GM12878 (cell line): ENCODE data around the gene PITPNC1. TPM values are rescaled to one million over a fixed set of nuclear protein-coding genes. Genes with fewer than 3 reads are reported as not detected.

Source experiments
- ATAC-seq: fragments of 200-7000 bp; cut with Tn5 transposase; 3 replicates; pipeline ENCODE4 v1.9.1; 2020; ENCODE audit warnings: mild to moderate bottlenecking, moderate library complexity
- BruUV-seq: library from RNA; stranded (reverse); fragments of 400-500 nt; replicated peaks from 2 replicates; lab custom pipeline; 2021; lab: Mats Ljungman, UMichigan
- CTCF ChIA-PET: fragments of 300-600 bp; sonication (Branson Sonifier 250); formaldehyde crosslinking; extraction: SDS; loops from one replicate; lab custom pipeline; 2021; ENCODE audit warnings: inconsistent platforms; lab: Yijun Ruan, JAX
- POLR2A ChIA-PET: fragments of 350-600 bp; formaldehyde crosslinking; extraction: SDS; loops from one replicate; lab custom pipeline; 2021; ENCODE audit warnings: inconsistent platforms; lab: Charles Lee
- RAD21 ChIA-PET: fragments of 300-600 bp; sonication (Branson Sonifier 250); formaldehyde crosslinking; loops from one replicate; lab custom pipeline; 2023; ENCODE audit warnings: antibody characterized with exemption; ENCODE audit not compliant: unreplicated experiment; lab: Charles Lee
- SMC1A ChIA-PET: fragments of 300-600 bp; sonication (Branson Sonifier 250); formaldehyde crosslinking; loops from one replicate; lab custom pipeline; 2023; ENCODE audit not compliant: unreplicated experiment, uncharacterized antibody; lab: Charles Lee
- DNase-seq: peaks from one replicate; pipeline ENCODE4 v3.0.0-alpha.2; 2011; ENCODE audit warnings: low read depth, low spot score
- FAIRE-seq: peaks from 3 replicates; lab custom pipeline; 2011; peaks lifted over from hg19 to GRCh38; lab: Jason Lieb, UNC
- H2AFZ ChIP-seq: 2 replicates; pipeline ENCODE4 v1.6.0; 2011; ENCODE audit warnings: low read depth, low read length, control low read depth; ENCODE audit not compliant: control insufficient read depth
- H3K27ac ChIP-seq: 2 replicates; pipeline ENCODE4 v1.5.1; 2011; ENCODE audit warnings: control low read depth; ENCODE audit not compliant: control insufficient read depth, insufficient read depth
- H3K27me3 ChIP-seq, 2 experiments: replicated peaks in 1 of 2; 2 replicates each; pipeline versions ENCODE4 v1.6.0 to v1.6.1; 2011; ENCODE audit warnings: low read length in 1 of 2; ENCODE audit not compliant: control insufficient read depth in 2 of 2, insufficient read depth in 2 of 2
- H3K36me3 ChIP-seq, 2 experiments: 2 replicates each; pipeline ENCODE4 v1.5.1; 2011; ENCODE audit warnings: low read length in 1 of 2; ENCODE audit not compliant: control insufficient read depth in 2 of 2, insufficient read depth in 2 of 2
- H3K4me1 ChIP-seq: 2 replicates; pipeline ENCODE4 v1.6.1; 2011; ENCODE audit warnings: mild to moderate bottlenecking, low read length, moderate library complexity, mixed read lengths; ENCODE audit not compliant: control insufficient read depth, insufficient read depth
- H3K4me2 ChIP-seq: 2 replicates; pipeline ENCODE4 v1.6.0; 2011; ENCODE audit warnings: control low read depth; ENCODE audit not compliant: control insufficient read depth, insufficient read depth
- H3K4me3 ChIP-seq: fragments of 200-600 bp; sonication (generic); 2 replicates; pipeline ENCODE4 v1.5.1; 2016
- H3K79me2 ChIP-seq: 2 replicates; pipeline ENCODE4 v1.6.0; 2011; ENCODE audit warnings: low read length; ENCODE audit not compliant: control insufficient read depth, insufficient read depth
- H3K9ac ChIP-seq: 2 replicates; pipeline ENCODE4 v1.8.0; 2011; ENCODE audit warnings: low read length, control low read depth, mixed read lengths; ENCODE audit not compliant: control insufficient read depth, insufficient read depth
- H3K9me3 ChIP-seq: replicated peaks from 3 replicates; pipeline ENCODE4 v1.5.1; 2011; ENCODE audit warnings: mild to moderate bottlenecking, low read length; ENCODE audit not compliant: control insufficient read depth, insufficient read depth
- H4K20me1 ChIP-seq: 2 replicates; pipeline ENCODE4 v1.6.0; 2011; ENCODE audit not compliant: control insufficient read depth, insufficient read depth
- HCFC1 ChIP-seq: fragments of 150-350 bp; IDR thresholded peaks from 2 replicates; pipeline ENCODE4 v1.6.1; 2014; ENCODE audit warnings: low read length
- LARP7 ChIP-seq: fragments of 450-650 bp; IDR thresholded peaks from 2 replicates; pipeline ENCODE4 v1.6.1; 2017; ENCODE audit warnings: mild to moderate bottlenecking
- NR2C1 ChIP-seq: fragments of 450-650 bp; IDR thresholded peaks from 2 replicates; pipeline ENCODE4 v1.6.1; 2017; ENCODE audit warnings: antibody characterized with exemption, mild to moderate bottlenecking, moderate library complexity
- POLR2AphosphoS5 ChIP-seq: IDR thresholded peaks from 2 replicates; pipeline ENCODE4 v1.6.1; 2011; ENCODE audit warnings: mild to moderate bottlenecking, low read length, inconsistent platforms
- RUNX3 ChIP-seq: IDR thresholded peaks from 2 replicates; pipeline ENCODE4 v1.6.1; 2012; ENCODE audit warnings: low read length, inconsistent platforms
- WGBS: methylation state at CpG from one replicate; pipeline ENCODE4 v1.1.6; 2016; ENCODE audit warnings: low lambda C conversion rate; ENCODE audit not compliant: insufficient replicate concordance, insufficient coverage; ENCODE audit errors: missing lambda C conversion rate; 5-methylcytosine and 5-hydroxymethylcytosine counted together
- in situ Hi-C: fragments of 300-500 bp; cut with MboI; formaldehyde crosslinking; loops from 9 replicates; pipeline ENCODE4 v1.14.3; 2018; ENCODE audit warnings: mixed read lengths
- intact Hi-C: fragments of 100-400 bp; cut with micrococcal nuclease; formaldehyde crosslinking; loops from one replicate; pipeline ENCODE4 v1.14.2; 2022; ENCODE audit not compliant: unreplicated experiment
- polyA plus RNA-seq, 11 experiments: library from polyadenylated mRNA; depleted of rRNA in 4 of 11; unstranded in 6 of 11; stranded (reverse) in 5 of 11; fragments of >200 nt; fragmentation: Nextera tagmentation in 4 of 11; fragmentation: Illumina TruSeq in 1 of 11; extraction: Ambion mirVana in 4 of 11; extraction: Trizol in 1 of 11; gene quantifications; 1 replicate in 1 of 11; 2 replicates in 10 of 11; pipeline versions ENCODE4 v1.2.1 to v1.2.3, GENCODE V29; 2011 to 2016; ENCODE audit warnings: inconsistent platforms in 2 of 11, missing spikeins in 2 of 11, low read depth in 1 of 11
- total RNA-seq, 4 experiments: library from RNA; depleted of rRNA in 3 of 4; stranded (reverse); fragments of >200 nt in 3 of 4; fragmentation: Illumina TruSeq in 1 of 4; extraction: Trizol in 1 of 4; gene quantifications; 2 replicates each; pipeline versions ENCODE4 v1.2.1 to v1.2.3, GENCODE V29; 2013 to 2021

PITPNC1 gene
- total and polyA plus RNA-seq, 10 of the 15 experiments (the other 5 are each of a cell fraction or from before 2014, with no cell fraction given): 12.2 to 62.4 (median 47.3) TPM

DNA sequence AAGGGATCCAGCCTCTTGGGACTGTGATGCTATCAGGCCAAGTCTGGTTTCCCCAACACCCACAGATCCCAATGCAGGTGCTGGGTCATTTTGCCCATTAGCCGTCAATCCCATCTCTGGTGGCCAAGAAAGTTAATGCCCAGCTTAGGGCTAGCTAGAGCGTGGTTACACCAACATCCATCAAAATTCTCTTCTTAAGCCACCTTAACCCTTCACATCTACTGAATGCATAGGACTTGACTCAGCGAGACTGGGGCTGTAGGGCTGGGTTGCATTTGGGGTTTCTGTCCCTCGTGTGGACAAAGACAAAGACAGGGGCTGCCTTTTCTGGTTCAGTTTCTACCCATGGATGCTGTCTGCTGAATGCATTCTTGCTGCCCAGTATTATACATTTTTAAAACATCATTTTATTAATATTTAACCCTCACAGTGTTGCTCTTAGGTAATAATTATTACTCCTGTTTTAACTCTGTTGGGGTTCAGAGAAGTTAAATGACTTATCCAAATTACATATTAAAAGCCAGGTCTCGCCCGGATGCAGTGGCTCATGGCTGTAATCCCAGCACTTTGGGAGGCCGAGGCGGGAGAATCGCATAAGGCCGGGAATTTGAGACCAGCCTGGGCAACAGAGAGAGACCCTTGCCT lies 199.5 kb downstream of the PITPNC1 start:
- ChIA-PET POLR2A (interaction anchor here (0.6 to 4.1 kb wide), 3 partner anchors 18 to 261 kb away, joined by 4 to 39 read pairs (median 4); no protein-coding TSS in a partner anchor), CTCF (interaction anchor here (1.0 to 7.4 kb wide), 6 partner anchors 7 to 111 kb away, joined by 3 to 47 read pairs (median 30); no protein-coding TSS in a partner anchor), SMC1A (interaction anchor here (0.9 to 14.9 kb wide), 12 partner anchors 7 to 204 kb away, joined by 3 to 156 read pairs (median 7); no protein-coding TSS in a partner anchor), RAD21 (interaction anchor here (2.1 to 7.3 kb wide), 7 partner anchors 8 to 197 kb away, joined by 9 to 80 read pairs (median 21); no protein-coding TSS in a partner anchor)
- no peak overlapping the region for H2AFZ ChIP-seq
- TF ChIP-seq LARP7 (no peak), HCFC1 (no peak), NR2C1 (no peak), RUNX3 (0 out of 2 replicates have a peak, but pooled peaks have one; percentile 14), POLR2AphosphoS5 (peak; percentile 47; the same call in 1 of the 2 replicates)
- peaks cover 31% of the 10 kb centered on the region for H3K79me2 ChIP-seq
- peaks cover 78% of the 10 kb centered on the region for H3K4me1 ChIP-seq
- H3K27ac ChIP-seq: peak overlapping the region; percentile 88
- WGBS: 86% methylated on average over 10 of the region's 10 CpGs
- intact Hi-C loops: loop anchor here (5.0 to 10.0 kb wide), 3 partner anchors 111 to 862 kb away; partner anchors contain the start of gene PITPNC1
- FAIRE-seq: no peak
- H3K9ac ChIP-seq: peak overlapping the region; percentile 85
- H3K4me3 ChIP-seq: no peak overlapping the region
- peak overlapping the region; percentile 91 for H3K4me2 ChIP-seq
- H3K9me3 ChIP-seq: no peaks in the 10 kb centered on the region
- no peaks in the 10 kb centered on the region for H4K20me1 ChIP-seq
- in situ Hi-C loops: loop anchor here (10.0 kb wide), 1 partner anchor 862 kb away; no protein-coding TSS in a partner anchor
- no peak for ATAC-seq
- no peak for DNase-seq
- no peaks in the 10 kb centered on the region for H3K27me3 ChIP-seq
- peaks cover 0 to 6% of the 10 kb centered on the region in 2 experiments; a peak in 2 of 4 replicates for H3K36me3 ChIP-seq
- no TSS peak for BruUV-seq
